GM21576 (cell line): ENCODE measurements around the gene BSCL2.
"Not testable (repeated sequence)": the region's sequence is repeated elsewhere in the genome, so short reads cannot be mapped to it uniquely, and the experiment has no call there.

Experiments used
- ATAC-seq: cut with Tn5 transposase; IDR thresholded peaks from one replicate; pipeline ENCODE4 v1.9.1; 2021; ENCODE audit warnings: mild to moderate bottlenecking, moderate library complexity; ENCODE audit not compliant: unreplicated experiment

Gene BSCL2

DNA sequence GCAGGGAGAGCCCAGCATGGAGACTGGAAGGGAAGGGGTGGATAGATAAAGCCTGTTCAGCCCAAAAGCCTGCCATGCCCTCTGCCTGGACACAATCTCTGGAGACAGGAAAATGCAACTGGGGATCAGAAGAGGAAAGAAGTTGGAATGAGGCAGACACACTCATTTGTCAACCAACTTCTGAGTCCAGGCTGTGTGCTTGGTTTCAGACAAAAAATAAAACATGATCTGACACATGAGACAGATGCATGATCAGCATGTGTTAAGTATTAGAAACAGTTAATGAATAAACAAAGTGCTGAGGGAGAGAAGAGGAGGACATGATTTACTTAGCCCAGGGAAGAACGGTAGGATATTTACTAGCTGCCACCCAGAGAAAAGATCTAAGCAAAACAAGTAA lies 18.7 kb downstream of the BSCL2 start:
- ATAC-seq = no peak

DNA sequence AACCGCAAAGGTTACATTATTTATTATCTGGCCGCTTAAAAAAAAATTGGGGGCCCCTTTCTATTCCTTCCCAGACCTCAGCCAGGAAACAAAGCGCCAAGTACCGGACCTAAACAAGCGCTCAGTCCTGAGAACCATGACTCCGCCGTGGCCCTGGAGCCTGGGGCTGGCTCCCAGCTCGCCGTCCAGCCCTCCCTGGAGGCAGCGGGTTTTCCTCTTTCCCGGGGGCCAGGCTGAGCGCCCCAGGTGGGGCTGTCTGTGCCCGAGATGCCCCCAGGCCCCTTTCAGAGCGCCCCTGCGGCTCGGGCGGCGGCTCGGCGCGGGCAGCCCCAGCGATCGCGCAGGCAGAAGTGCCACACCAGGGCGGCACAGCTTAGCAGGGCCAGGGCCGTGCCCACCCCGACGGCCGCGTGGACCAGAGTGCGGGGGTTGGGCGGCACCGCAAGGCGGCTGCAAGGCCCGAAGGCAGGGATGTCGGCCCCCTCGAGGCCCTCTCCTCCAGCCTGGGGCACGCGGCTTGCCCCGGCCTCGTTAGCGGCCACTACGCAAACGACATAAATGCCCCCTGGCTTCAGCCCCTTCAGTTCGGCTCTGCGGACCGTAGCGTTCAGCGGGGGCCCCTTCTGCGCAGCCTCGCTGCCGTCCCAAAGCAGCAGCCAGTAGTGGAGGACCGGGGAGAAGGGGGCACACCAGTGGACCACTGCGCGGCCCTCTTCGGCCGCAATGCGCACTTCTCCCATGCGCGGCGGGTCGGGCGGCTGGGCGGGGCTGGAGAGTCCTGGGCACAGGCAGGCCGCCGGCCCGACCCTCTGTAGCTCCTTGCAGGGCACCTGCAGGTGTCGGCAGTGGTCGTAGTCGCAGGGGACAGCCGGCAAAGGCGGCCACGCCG lies 19.5 kb downstream of the BSCL2 start:
- no peak for ATAC-seq

DNA sequence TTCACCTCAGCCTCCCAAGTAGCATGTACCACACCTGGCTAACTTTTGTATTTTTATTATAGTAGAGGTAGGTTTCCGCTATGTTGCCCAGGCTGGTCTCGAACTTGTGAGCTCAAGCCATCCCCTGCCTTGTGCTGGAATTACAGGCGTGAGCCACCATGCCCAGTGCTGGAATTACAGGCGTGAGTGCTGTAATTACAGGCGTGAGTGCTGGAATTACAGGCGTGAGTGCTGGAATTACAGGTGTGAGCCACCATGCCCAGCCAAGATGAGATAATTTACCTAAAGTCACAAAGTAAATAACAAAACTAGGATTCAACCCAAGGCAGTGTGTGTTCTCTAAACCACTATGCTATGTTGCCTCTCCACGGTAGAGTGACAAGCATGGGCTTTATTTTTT lies 24.7 kb downstream of the BSCL2 start:
- no peak for ATAC-seq

DNA sequence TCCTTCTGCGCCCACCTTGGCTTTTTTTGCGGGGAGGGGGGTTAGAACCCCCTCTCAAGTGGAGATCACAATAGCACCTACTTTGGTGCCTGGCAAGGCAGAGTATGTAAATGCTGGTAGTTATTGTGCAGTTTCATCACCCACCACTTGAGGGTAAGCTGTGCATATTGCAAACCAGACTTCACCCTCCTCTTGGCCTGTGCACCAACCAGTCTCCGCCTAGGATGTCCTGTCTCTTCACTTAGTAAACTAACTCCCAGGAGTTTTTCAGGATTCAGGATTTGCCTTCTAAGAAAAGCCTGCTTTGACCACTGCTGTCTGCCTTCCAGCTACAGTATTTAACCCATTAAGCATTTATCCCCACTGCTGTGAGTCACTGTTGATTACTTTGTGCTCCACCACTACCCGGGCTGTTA lies 26.4 kb downstream of the BSCL2 start:
- no peak for ATAC-seq

DNA sequence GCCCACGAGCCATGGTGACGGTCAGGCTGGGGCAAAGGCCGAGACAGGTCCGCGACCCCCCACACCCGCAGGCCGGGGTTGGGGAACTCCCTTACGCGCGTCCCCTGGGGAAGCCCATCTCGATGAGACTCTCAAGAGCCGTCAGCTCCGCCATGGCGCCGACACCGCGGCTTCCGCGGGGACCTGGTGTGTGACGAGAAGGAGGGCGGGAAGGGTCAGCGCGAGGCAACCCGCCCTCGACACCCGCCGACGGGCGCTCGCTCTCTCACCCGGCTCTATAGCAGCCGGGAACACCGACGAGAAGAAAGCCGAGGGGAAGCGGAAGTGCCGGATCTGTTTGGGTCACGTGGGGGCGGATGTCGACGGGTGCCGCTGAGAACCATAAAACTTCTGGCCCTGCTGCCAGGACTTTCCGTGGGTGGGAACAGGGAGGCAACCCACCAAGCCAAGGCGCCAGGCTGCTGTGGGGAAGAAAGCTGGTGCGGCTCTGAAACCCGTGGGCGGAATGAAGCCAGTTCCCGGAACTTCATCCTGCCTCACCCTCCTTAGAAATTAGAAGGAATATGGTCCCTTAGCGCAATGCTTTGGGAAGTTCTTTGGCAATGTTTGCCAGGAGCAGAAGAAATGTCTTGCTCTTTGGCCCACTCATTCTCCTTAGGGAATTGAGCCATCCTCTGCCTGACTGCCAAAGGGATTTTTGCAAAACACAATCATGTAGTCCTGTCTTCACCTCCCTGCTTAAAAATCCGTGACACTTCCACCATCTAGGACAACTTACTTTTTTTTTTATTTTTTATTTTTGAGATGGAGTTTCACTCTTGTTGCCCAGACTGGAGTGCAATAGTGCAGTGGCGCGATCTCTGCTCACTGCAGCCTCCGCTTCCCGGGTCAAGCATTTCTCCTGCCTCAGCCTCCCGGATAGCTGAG lies 28.2 kb downstream of the BSCL2 start, which contains the start of gene UBXN1:
TSS of gene UBXN1 (minus strand) at position 304 of the 927 bp plus-strand sequence. CDS start at position 154, 150 bp downstream.
- ATAC-seq = peak; percentile 64

DNA sequence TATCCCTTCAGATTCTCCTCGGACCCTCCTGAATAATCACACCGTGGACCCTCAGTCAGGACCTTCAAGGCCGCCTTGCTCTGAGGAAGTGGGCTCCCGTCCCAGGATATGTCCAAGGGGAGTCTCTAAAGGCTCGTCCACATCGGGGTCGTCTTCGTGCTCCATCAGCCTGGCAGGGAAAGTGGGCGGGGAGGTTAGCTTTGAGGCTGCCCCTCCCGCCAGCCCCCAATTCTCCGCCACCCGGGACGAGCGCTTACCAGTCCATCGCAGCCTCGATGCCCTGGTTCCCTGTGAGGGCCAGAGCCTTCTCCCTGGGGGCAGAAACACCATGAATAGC lies 28.8 kb downstream of the BSCL2 start:
- peak; percentile 8 for ATAC-seq

DNA sequence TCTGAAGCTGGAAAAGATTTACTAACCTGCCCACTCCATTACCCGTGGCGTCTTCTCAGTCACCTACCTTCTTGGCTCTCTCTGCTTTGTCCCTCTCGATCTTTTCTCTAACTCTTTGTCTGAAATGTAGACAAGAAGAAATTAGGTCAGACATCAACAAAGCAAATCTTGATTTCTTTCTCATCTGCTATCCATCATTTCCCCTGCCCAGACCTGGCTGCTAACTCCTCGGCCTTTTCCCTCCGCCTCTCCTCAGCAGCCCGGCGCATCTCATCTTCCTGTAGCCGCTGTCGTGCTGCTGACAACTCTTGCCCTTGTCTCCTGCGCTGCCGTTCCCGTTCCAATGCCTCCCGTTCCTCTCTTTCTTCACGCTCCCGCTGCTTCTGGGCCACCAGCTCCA lies 29.5 kb downstream of the BSCL2 start:
- ATAC-seq = no peak

DNA sequence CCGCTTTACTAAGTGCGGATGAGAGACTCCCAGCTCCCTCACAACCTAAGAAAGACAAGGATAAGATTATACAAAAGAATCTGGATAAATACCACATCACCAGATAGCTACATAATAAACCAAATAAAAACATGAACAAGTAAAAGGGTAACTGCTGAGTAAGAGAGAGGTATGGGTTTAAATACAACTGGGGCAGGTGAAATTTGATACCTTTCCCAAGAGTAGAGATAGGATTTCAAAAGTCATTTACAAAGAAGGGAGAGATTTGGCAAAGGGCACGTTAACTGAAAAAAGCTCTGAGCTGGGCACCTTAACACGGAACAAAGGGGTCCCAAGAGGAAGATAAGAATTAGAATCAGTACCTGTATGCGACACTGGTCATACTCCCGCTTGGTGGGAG lies 30.1 kb downstream of the BSCL2 start:
- no peak for ATAC-seq

DNA sequence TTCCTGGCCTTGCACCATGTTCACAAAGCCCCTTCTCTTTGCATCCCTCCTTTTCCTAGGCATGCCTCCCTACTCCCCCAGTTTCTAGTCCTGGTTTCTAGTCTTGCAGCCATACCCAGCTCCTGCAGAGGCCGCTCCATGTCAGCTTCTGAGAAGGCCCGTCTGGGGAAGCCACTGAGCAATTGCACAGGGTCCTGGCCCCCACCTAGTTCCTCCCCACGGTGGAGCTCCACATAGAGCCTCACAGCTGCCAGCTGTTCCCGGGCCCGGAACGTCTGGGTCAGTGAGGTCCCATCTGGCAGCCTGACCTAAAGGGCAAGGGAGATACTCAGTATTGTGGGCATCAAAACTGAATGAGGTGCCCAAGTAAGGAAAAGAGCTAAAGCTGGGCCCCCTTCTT lies 30.5 kb downstream of the BSCL2 start:
- ATAC-seq = no peak

DNA sequence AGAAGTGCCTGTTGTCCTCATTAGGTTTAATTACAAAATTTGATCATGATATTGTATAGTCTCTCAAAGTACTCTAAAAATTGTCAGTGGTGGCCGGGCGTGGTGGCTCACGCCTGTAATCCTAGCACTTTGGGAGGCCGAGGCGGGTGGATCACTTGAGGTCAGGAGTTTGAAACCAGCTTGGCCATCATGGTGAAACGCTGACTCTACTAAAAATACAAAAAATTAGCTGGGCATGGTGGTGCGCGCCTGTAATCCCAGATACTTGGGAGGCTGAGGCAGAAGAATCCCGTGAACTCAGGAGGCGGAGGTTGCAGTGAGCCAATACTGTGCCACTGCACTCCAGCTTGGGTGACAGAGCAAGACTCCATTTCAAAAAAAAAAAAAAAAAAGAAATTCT lies 31.8 kb downstream of the BSCL2 start:
- ATAC-seq = not testable (repeated sequence)

DNA sequence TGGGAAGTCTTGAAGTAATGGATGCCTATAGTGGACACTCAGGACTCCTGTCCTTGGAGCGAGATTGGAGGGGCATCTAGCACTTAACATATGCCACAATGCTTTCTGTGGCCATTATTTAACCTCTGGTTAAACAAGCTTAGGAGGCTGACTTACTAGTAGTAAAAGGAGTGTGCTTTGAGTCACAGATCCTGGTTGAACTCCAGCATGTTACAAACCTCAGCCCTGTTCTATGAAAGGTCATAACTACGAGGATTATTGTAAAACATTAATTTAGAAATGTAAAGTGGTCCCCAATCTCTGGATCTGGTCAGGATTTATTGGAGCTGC lies 34.1 kb downstream of the BSCL2 start:
- ATAC-seq = no peak

DNA sequence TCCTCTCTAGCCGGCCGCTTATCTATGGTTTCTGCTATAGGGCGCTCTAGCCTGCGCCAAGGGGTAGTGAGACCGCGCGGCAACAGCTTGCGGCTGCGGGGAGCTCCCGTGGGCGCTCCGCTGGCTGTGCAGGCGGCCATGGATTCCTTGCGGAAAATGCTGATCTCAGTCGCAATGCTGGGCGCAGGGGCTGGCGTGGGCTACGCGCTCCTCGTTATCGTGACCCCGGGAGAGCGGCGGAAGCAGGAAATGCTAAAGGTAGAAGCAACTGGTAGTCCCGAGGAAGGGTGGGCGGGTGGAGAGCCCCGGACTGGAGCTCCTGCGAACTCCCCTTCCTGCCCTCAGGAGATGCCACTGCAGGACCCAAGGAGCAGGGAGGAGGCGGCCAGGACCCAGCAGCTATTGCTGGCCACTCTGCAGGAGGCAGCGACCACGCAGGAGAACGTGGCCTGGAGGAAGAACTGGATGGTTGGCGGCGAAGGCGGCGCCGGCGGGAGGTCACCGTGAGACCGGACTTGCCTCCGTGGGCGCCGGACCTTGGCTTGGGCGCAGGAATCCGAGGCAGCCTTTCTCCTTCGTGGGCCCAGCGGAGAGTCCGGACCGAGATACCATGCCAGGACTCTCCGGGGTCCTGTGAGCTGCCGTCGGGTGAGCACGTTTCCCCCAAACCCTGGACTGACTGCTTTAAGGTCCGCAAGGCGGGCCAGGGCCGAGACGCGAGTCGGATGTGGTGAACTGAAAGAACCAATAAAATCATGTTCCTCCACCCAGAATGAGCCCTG lies 35.4 kb downstream of the BSCL2 start, which contains the start of the genes LBHD1 and UQCC3:
TSS of gene LBHD1 (minus strand) at position 660 of the 782 bp plus-strand sequence. CDS start 2,236 bp downstream, outside the sequence.
TSS of gene UQCC3 (plus strand) at position 66 of the 782 bp plus-strand sequence. CDS start at position 139, 73 bp downstream.
- ATAC-seq = peak; percentile 51

DNA sequence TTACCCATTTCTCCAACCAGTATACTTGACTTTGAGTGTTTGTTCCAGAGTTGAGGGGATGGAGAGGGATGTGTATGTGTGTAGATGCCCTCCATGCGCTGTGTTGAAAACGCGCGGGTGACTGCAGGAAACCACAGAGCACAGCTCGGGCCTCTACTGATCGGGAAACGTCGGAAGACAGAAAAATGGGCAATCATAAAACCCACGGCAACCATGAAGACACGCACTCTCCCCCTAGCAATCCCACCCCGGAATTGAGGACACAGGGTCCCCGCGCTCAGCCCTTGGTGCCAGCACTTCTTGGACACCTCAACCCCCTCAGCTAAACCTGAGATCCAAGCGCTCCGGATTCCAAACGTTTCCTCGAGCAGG lies 36.0 kb downstream of the BSCL2 start:
- no peak for ATAC-seq

DNA sequence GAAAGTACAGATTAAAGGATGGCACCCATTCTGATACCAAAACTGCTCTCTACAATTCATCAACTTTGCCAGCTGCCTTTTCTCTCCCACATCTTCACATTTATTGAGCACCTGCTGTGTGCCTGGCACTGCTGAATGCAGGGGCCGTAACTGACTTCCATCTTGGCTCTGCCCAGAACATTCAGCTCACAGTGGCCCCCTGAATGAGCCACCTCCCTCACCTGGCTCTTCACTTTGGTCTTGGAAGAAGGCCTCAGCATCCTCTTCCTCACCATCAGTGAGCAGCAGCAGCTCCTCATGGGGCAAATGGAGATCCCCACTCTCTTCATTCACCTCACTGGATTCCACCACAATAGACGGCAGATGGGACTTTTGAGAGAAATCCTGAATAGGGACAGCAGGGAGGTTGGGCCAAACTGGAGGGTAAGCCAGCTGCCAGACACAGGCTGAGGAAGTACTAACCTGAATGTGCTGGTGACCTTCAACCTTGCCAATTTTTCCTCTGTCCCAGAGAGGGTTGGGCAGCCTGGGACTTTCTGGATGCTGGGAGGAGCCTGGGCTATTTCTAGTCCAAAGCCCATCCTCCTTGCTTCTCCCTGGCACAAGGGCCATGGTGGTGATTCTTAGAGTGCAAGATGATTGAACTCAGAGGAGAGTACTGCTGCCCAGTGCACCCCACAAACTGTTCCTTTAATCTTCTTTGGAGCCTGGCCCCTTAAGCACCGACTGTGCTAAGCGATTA lies 37.6 kb downstream of the BSCL2 start:
- no peak for ATAC-seq

DNA sequence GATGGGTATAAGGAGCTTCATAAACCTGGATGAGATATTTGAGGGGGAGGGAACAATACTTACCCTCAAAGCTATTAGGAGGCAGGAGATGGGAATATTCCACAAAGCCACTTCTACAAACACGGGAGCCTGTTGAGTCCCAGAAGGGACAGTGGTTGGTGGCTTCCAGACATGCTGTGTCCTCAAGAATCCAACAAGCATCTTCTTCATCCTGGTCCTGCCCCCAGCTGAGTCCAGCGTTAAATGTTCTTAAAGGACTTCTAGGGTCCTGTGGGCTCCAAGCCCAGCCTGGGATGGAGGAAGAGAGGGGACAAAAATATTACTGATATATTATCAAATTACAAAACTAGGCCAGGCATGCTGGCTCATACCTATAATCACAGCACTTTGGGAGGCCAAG lies 39.8 kb downstream of the BSCL2 start:
- no peak for ATAC-seq

DNA sequence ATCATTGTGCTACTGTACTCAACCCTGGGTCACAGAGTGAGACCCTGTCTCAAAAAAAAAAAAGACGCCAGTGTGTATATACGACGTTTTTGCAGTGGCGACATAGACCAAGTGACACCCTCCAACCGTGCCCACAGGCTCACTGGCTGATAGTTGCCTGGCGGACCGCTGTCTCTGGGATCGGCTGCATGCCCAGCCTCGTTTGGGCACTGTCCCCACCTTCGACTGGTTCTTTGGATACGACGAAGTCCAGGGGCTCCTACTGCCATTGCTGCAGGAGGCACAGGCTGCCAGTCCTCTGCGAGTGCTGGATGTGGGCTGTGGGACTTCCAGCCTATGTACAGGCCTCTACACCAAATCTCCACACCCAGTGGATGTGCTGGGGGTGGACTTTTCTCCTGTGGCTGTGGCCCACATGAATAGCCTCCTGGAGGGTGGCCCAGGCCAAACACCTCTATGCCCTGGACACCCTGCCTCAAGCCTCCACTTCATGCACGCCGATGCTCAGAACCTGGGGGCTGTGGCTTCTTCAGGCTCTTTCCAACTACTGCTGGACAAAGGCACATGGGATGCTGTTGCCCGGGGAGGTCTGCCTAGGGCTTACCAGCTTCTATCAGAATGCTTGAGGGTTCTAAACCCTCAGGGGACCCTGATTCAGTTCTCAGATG lies 40.8 kb downstream of the BSCL2 start:
- no peak for ATAC-seq

DNA sequence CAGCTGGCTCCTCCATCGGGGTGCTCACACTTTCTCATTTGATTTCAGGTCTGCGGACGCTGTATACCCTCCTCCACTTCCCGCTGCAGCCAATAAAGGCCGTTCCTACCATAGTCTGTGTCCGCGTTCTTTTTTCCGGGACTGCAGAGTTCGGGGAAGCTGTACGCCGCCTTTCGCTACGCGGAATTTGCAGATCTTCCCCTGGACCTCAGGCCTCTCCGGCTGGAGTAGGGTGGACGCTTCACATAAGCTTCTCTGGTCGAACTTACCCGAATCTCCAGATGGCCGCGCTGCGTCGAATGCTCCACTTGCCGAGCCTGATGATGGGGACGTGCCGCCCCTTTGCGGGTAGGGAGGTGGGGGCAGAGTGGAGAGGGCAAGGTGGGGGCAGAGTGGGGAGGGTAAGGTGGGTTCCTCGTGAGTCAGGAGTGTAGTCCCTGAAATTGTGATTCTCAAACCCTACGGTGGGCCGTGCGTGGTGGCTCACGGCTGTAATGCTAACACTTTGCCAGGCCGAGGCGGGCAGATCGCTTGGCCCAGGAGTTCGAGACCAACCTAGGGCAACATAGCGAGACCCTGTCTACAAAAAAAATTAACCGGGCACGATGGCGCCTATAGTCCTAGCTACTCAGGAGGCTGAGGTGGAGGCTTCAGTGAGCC lies 41.5 kb downstream of the BSCL2 start:
- ATAC-seq = peak; percentile 28

DNA sequence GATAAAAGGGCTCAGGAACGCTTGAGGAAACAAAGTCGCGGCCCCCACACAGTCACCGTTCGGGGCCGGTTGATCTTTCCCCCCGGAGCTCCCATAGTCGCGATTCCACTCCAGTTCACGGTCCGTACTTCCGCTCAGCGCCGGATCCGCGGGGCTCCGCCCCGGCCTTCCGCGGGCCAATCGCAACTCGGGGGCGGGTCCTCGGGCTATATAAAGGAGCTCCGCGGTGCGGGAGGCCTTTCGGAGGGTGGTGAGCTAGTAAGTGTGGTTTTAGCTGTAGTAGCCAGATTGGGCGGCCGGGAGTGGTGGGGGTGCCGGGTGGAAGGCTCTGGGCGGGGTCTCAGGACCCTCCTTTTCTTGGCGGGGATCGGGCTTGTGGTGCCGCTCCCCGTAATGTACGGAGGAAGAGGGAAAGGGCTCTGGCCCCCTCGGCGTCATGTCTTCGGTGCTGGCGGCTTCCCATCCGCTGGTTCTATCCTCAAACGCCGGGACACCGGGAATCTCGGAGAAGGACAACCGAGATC lies 42.1 kb downstream of the BSCL2 start, which contains the start of the genes C11orf98 and CSKMT:
TSS of gene C11orf98 (minus strand) at position 136 of the 524 bp plus-strand sequence. CDS start at position 95, 41 bp downstream.
TSS of gene CSKMT (plus strand) at position 238 of the 524 bp plus-strand sequence. CDS start 568 bp downstream, outside the sequence.
- ATAC-seq = peak; percentile 60
